ENCODE results near the gene REX1BD. TPM values are rescaled to one million over a fixed set of nuclear protein-coding genes. Genes with fewer than 3 reads are reported as not detected.

REX1BD gene
- 33.5 and 34.6 TPM in 2 replicates for total RNA-seq

GRCh38 chr19:18588611-18589379 lies at the start of gene REX1BD:
REX1BD (plus strand) TSS chr19:18588798; CDS start chr19:18588802, 4 bp downstream.

GRCh38 chr19:18542941-18543813 lies 45.4 kb upstream of the REX1BD start, which contains the start of gene FKBP8:
FKBP8 (minus strand) TSS chr19:18543573; CDS start chr19:18541970, 1,603 bp downstream.

GRCh38 chr19:18557411-18558201 lies 31.0 kb upstream of the REX1BD start, which contains the start of gene KXD1:
KXD1 (plus strand) TSS chr19:18557870; CDS start chr19:18562057, 4,187 bp downstream.

DNA sequence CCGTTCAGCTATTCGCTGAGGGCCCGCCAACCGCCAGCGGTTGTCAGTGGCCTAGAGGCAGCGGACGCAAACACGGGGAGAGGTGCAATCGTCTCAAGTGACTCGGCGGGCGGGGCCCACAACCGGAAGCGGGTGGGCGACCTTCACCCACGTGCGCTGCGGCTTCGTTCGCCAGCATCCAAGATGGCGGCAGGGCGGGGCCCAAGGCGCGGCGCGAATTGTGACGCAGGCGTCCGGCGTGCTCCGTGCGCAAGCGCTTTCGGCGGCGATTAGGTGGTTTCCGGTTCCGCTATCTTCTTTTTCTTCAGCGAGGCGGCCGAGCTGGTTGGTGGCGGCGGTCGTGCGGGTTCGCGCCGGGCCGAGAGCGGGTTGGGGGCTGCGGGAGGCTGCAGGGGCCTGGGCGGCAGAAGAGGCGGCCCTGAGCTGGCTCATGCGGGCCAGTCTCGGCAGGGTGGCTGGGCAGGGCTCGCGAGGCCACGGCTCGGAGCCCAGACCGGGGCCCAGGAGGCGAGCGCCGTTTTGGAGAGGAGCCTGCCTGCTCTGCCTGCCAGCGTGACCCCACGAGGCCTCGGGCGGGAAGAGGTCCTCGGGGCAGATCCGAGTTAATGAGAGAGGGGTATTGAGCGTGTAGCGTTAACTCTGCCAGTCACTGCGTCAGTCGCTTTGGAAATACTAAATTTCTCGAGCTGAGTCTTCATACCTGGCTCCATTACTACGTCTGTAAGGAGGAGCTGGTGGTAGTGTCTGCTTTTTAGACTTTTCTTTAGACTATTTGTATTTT lies 16.8 kb upstream of the REX1BD start, which contains the start of gene UBA52:
UBA52 (plus strand) TSS at position 294 of the 781 bp plus-strand sequence. CDS start 1,444 bp downstream, outside the sequence.

GRCh38 chr19:18606281-18607225 lies 18.0 kb downstream of the REX1BD start, which contains the start of gene CRLF1:
CRLF1 (minus strand) TSS chr19:18606799; CDS start chr19:18606656, 143 bp downstream.

DNA sequence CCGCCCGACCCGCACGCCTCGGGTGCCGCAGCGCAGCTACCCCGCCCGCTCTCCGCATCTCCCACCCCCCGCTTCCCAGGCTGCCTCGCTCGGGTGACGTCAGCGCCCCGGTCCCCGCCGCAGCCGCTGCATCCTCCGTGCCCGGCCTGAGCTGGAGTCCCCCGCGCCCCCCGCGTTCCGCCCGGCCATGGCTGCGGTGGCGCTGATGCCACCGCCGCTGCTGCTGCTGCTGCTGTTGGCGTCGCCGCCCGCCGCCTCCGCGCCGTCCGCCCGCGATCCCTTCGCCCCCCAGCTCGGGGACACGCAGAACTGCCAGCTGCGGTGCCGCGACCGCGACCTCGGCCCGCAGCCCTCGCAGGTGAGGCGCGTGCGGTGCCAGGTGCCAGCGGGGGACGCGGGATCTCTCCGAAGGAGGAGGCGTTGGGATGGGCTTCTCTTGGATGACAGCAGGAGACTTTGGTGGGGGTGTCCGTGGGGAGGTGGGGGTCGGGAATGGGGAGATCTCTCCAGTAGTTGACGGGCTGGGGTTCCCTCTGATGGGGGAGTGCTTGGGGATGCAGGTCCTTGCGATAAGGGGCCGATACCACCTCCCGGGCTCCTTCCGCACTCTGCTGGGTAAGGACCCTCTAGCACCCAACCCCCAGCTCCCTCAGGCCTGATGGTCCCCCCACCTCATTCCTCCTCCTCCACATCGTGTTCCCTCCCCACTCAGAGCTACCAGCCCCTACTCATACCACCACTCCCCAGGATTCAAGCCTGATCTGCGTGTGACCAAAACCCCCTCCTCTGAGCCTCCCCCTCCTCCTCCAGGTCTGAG lies 24.4 kb downstream of the REX1BD start, which contains the start of gene TMEM59L:
TMEM59L (plus strand) TSS at position 99 of the 817 bp plus-strand sequence; CDS start at position 188, 89 bp downstream.

GRCh38 chr19:18636969-18637629 lies 48.5 kb downstream of the REX1BD start, which contains the start of gene KLHL26:
KLHL26 (plus strand) TSS chr19:18637028; CDS start chr19:18637055, 27 bp downstream.

Small RNA genes within 50 kb of the gene (small RNA-seq; reads per million reads assigned to genes)
- not detected for gene RN7SL155P

Other genes with a start within 250 kb of the REX1BD start
- gene PGPEP1, start 248.2 kb upstream of the REX1BD start, total RNA-seq = 23.5 and 28.8 TPM in 2 replicates
- 31.0 and 32.9 TPM in 2 replicates for gene GDF15, start 202.6 kb upstream of the REX1BD start, total RNA-seq
- 0.22 and 0.39 TPM in 2 replicates for gene LRRC25, start 191.2 kb upstream of the REX1BD start, total RNA-seq
- gene SSBP4, start 169.4 kb upstream of the REX1BD start, total RNA-seq = 54.4 and 65.7 TPM in 2 replicates
- 8.5 and 9.3 TPM in 2 replicates for gene ISYNA1, start 150.7 kb upstream of the REX1BD start, total RNA-seq
- 12.4 and 13.8 TPM in 2 replicates for gene ELL, start 66.7 kb upstream of the REX1BD start, total RNA-seq
- gene FKBP8, start 45.2 kb upstream of the REX1BD start, total RNA-seq = 228 and 230 TPM in 2 replicates
- 91.9 and 110 TPM in 2 replicates for gene KXD1, start 30.9 kb upstream of the REX1BD start, total RNA-seq
- gene UBA52, start 16.9 kb upstream of the REX1BD start, total RNA-seq = 577 and 674 TPM in 2 replicates
- 49.8 and 60.5 TPM in 2 replicates for gene CRLF1, start 18.0 kb downstream of the REX1BD start, total RNA-seq
- 0.65 and 1.3 TPM in 2 replicates for gene TMEM59L, start 24.1 kb downstream of the REX1BD start, total RNA-seq
- 3.8 and 4.2 TPM in 2 replicates for gene KLHL26, start 48.2 kb downstream of the REX1BD start, total RNA-seq
- gene CRTC1, start 94.9 kb downstream of the REX1BD start, total RNA-seq = 3.1 and 3.9 TPM in 2 replicates
- gene COMP, start 202.5 kb downstream of the REX1BD start, total RNA-seq = 95.9 and 107 TPM in 2 replicates
- 53.5 and 55.3 TPM in 2 replicates for gene UPF1, start 243.2 kb downstream of the REX1BD start, total RNA-seq